Small intestine (tissue), 7 donors: Measurements from ENCODE around the gene LTF. TPM values are rescaled to one million over a fixed set of nuclear protein-coding genes. Genes with fewer than 3 reads are reported as not detected.
A peak's percentile ranks its signal among the peaks of the same experiment; 100 is the strongest.

Experiments
- DNase-seq, 2 donors: peaks; one replicate each; pipeline versions ENCODE4 v3.0.0 to v3.0.0-alpha.2; 2013
- FAIRE-seq: peaks from 2 replicates; lab custom pipeline; 2012; peaks lifted over from hg19 to GRCh38; lab: Jason Lieb, UNC
- H3K27ac ChIP-seq, 3 donors: one replicate each; pipeline ENCODE4 v1.5.1; 2013; ENCODE audit warnings: low read length in 2 of 3, mild to moderate bottlenecking in 2 of 3, control low read depth in 1 of 3, inconsistent platforms in 1 of 3, low read depth in 1 of 3, moderate library complexity in 1 of 3
- H3K27me3 ChIP-seq, 3 donors: one replicate each; pipeline ENCODE4 v1.6.1; 2013; ENCODE audit warnings: low read length in 3 of 3, inconsistent platforms in 1 of 3; ENCODE audit not compliant: control insufficient read depth in 3 of 3, insufficient read depth in 3 of 3
- H3K36me3 ChIP-seq, 3 donors: one replicate each; pipeline ENCODE4 v1.6.1; 2013; ENCODE audit warnings: low read length in 3 of 3, inconsistent platforms in 1 of 3, low read depth in 1 of 3, mild to moderate bottlenecking in 1 of 3, moderate library complexity in 1 of 3; ENCODE audit not compliant: control insufficient read depth in 3 of 3, insufficient read depth in 2 of 3
- H3K4me1 ChIP-seq, 3 donors: one replicate each; pipeline ENCODE4 v1.6.1; 2013; ENCODE audit warnings: low read length in 2 of 3, inconsistent platforms in 1 of 3, low read depth in 1 of 3, mild to moderate bottlenecking in 1 of 3, moderate library complexity in 1 of 3; ENCODE audit not compliant: control insufficient read depth in 3 of 3, insufficient read depth in 2 of 3
- H3K4me3 ChIP-seq, 3 donors: one replicate each; pipeline ENCODE4 v1.5.1; 2013; ENCODE audit warnings: low read length in 3 of 3, control low read depth in 1 of 3, inconsistent platforms in 1 of 3, low read depth in 1 of 3, mild to moderate bottlenecking in 1 of 3, moderate library complexity in 1 of 3
- H3K9me3 ChIP-seq, 2 donors: one replicate each; pipeline ENCODE4 v1.6.1; 2013; ENCODE audit warnings: low read depth in 1 of 2, low read length in 1 of 2; ENCODE audit not compliant: control insufficient read depth in 2 of 2, insufficient read depth in 1 of 2
- whole genome bisulfite sequencing, 3 donors: extraction: QIAGEN DNeasy Blood & Tissue Kit; methylation state at CpG; one replicate each; pipeline ENCODE4 v1.1.7; 2013; 5-methylcytosine and 5-hydroxymethylcytosine counted together
- polyA plus RNA-seq, 4 donors: library from polyadenylated mRNA; stranded (reverse) in 3 of 4; unstranded in 1 of 4; fragments of 200-250 nt in 3 of 4; fragments of 120-200 nt in 1 of 4; gene quantifications; one replicate each; pipeline versions ENCODE4 v1.2.1 to v1.2.3, GENCODE V29; 2013
- donor health status: healthy with polysubstance abuse.
- donor health status: control.
- donor health status: control.
- donor health status: Bipolar disorder and iron deficiency.
- donor health status: healthy.

Gene LTF
- polyA plus RNA-seq, 4 donors: 0.22 to 6.0 (median 1.5) TPM

GRCh38 chr3:46414739-46415138 lies 50.0 kb downstream of the LTF start:
- Histone ChIP-seq H3K36me3 (peaks cover 0 to 4% (median 0%) of the 10 kb centered on the region in 3 donors), H3K27me3 (no peaks in the 10 kb centered on the region), H3K4me3 (no peak overlapping the region), H3K4me1 (peaks cover 2 to 21% (median 7%) of the 10 kb centered on the region in 3 donors), H3K27ac (no peak overlapping the region), H3K9me3 (peaks cover 0 to 2% of the 10 kb centered on the region in 2 donors)
- no peak for DNase-seq
- FAIRE-seq: no peak
- WGBS, 3 donors: 74 to 84% (median 84%) methylated on average over 4 of the region's 4 CpGs

GRCh38 chr3:46413951-46414350 lies 50.8 kb downstream of the LTF start:
- 71 to 92% (median 90%) methylated on average over 5 of the region's 5 CpGs for WGBS, 3 donors
- Histone ChIP-seq H3K4me3 (no peak overlapping the region), H3K9me3 (no peaks in the 10 kb centered on the region), H3K27ac (no peak overlapping the region), H3K4me1 (peaks cover 2 to 21% (median 7%) of the 10 kb centered on the region in 3 donors), H3K36me3 (peaks cover 0 to 8% (median 0%) of the 10 kb centered on the region in 3 donors), H3K27me3 (no peaks in the 10 kb centered on the region)
- no peak for FAIRE-seq
- no peak for DNase-seq

GRCh38 chr3:46412786-46413298 lies 51.9 kb downstream of the LTF start:
- no peaks in the 10 kb centered on the region for H3K27me3 ChIP-seq
- 51 to 76% (median 72%) methylated on average over 3 of the region's 3 CpGs for WGBS, 3 donors
- peaks cover 0 to 12% (median 0%) of the 10 kb centered on the region in 3 donors for H3K36me3 ChIP-seq
- FAIRE-seq (no peak), DNase-seq (no peak)
- H3K4me3 ChIP-seq: no peak overlapping the region
- peaks cover 4 to 26% (median 9%) of the 10 kb centered on the region in 3 donors for H3K4me1 ChIP-seq
- no peak overlapping the region for H3K27ac ChIP-seq
- no peaks in the 10 kb centered on the region for H3K9me3 ChIP-seq

- Histone ChIP-seq H3K27ac (no peak overlapping the region), H3K36me3 (peaks cover 0 to 12% (median 0%) of the 10 kb centered on the region in 3 donors), H3K4me3 (no peak overlapping the region), H3K4me1 (peaks cover 2 to 34% (median 17%) of the 10 kb centered on the region in 3 donors), H3K9me3 (no peaks in the 10 kb centered on the region), H3K27me3 (no peaks in the 10 kb centered on the region)
- WGBS, 3 donors: 78 to 88% (median 79%) methylated on average over 2 of the region's 2 CpGs
- DNase-seq: no peak
- no peak for FAIRE-seq
Observed at GRCh38 chr3:46411271-46411670, 53.4 kb downstream of the LTF start.

GRCh38 chr3:46410669-46411068 lies 54.0 kb downstream of the LTF start:
- H3K27me3 ChIP-seq: no peaks in the 10 kb centered on the region
- DNase-seq (no peak), FAIRE-seq (no peak)
- WGBS, 3 donors: 88 to 98% (median 96%) methylated on average over 2 of the region's 2 CpGs
- H3K4me1 ChIP-seq: peaks cover 2 to 34% (median 13%) of the 10 kb centered on the region in 3 donors
- peaks cover 0 to 12% (median 0%) of the 10 kb centered on the region in 3 donors for H3K36me3 ChIP-seq
- no peak overlapping the region for H3K4me3 ChIP-seq
- H3K27ac ChIP-seq: no peak overlapping the region
- H3K9me3 ChIP-seq: no peaks in the 10 kb centered on the region

GRCh38 chr3:46409739-46410489 lies 54.8 kb downstream of the LTF start:
- DNase-seq (no peak), FAIRE-seq (no peak)
- no peak overlapping the region for H3K27ac ChIP-seq
- peaks cover 0 to 12% (median 0%) of the 10 kb centered on the region in 3 donors for H3K36me3 ChIP-seq
- no peaks in the 10 kb centered on the region for H3K9me3 ChIP-seq
- peaks cover 3 to 33% (median 13%) of the 10 kb centered on the region in 3 donors for H3K4me1 ChIP-seq
- WGBS, 3 donors: 86 to 91% (median 89%) methylated on average over 9 of the region's 9 CpGs
- H3K4me3 ChIP-seq: no peak overlapping the region
- H3K27me3 ChIP-seq: no peaks in the 10 kb centered on the region

- H3K36me3 ChIP-seq: peaks cover 0 to 12% (median 0%) of the 10 kb centered on the region in 3 donors
- WGBS, 3 donors: 89 to 93% (median 92%) methylated on average over 7 of the region's 7 CpGs
- no peaks in the 10 kb centered on the region for H3K9me3 ChIP-seq
- no peaks in the 10 kb centered on the region for H3K27me3 ChIP-seq
- H3K4me3 ChIP-seq: no peak overlapping the region
- no peak overlapping the region for H3K27ac ChIP-seq
- no peak for DNase-seq
- peaks cover 4 to 39% (median 16%) of the 10 kb centered on the region in 3 donors for H3K4me1 ChIP-seq
- no peak for FAIRE-seq
Observed at GRCh38 chr3:46408853-46409252, 55.9 kb downstream of the LTF start.

- WGBS, 3 donors: 17 to 50% (median 35%) methylated on average over 7 of the region's 7 CpGs
- H3K36me3 ChIP-seq: peaks cover 0 to 12% (median 0%) of the 10 kb centered on the region in 3 donors
- H3K27me3 ChIP-seq: no peaks in the 10 kb centered on the region
- peak overlapping the region in 2 of 3 donors; percentile 57 to 60 for H3K4me3 ChIP-seq
- DNase-seq: peak in 1 of 2 donors; percentile 40
- FAIRE-seq: no peak
- no peaks in the 10 kb centered on the region for H3K9me3 ChIP-seq
- H3K4me1 ChIP-seq: peaks cover 4 to 43% (median 16%) of the 10 kb centered on the region in 3 donors
- peak overlapping the region; percentile 95 to 99 (median 98) for H3K27ac ChIP-seq
Observed at GRCh38 chr3:46407970-46408369, 56.7 kb downstream of the LTF start.
